Endothelial cell of umbilical vein (primary cell): ENCODE data around the gene SURF1. TPM values are rescaled to one million over a fixed set of nuclear protein-coding genes. Genes with fewer than 3 reads are reported as not detected.

Source experiments
- BruUV-seq: library from RNA; stranded (reverse); fragments of 400-500 nt; replicated peaks from 2 replicates; lab custom pipeline; 2021; lab: Mats Ljungman, UMichigan
- CTCF ChIA-PET: fragments of 300-600, 350-600 bp; sonication (Branson Sonifier 250); formaldehyde crosslinking; loops from one replicate; lab custom pipeline; 2021; ENCODE audit warnings: antibody characterized with exemption, inconsistent platforms; lab: Charles Lee
- POLR2A ChIA-PET: fragments of 300-600, 350-600 bp; sonication (Branson Sonifier 250); formaldehyde crosslinking; loops from one replicate; lab custom pipeline; 2021; ENCODE audit warnings: antibody characterized with exemption, inconsistent platforms; lab: Charles Lee
- DNase-seq: peaks from one replicate; pipeline ENCODE4 v3.0.0-alpha.2; 2011; ENCODE audit warnings: low read depth, low spot score
- FAIRE-seq: peaks from 2 replicates; lab custom pipeline; 2011; peaks lifted over from hg19 to GRCh38; lab: Jason Lieb, UNC
- H2AFZ ChIP-seq: 2 replicates; pipeline ENCODE4 v1.6.0; 2012; ENCODE audit warnings: low read depth, low read length, control low read depth, inconsistent platforms
- H3K27ac ChIP-seq: 2 replicates; pipeline ENCODE4 v1.5.1; 2011; ENCODE audit warnings: low read depth, mild to moderate bottlenecking, control low read depth, low read length, moderate library complexity; ENCODE audit not compliant: insufficient read depth
- H3K27me3 ChIP-seq, 2 experiments: 2 replicates each; pipeline versions ENCODE4 v1.6.0 to v1.6.1; 2011; ENCODE audit warnings: low read length in 2 of 2, mixed read lengths in 1 of 2; ENCODE audit not compliant: control insufficient read depth in 2 of 2, insufficient read depth in 2 of 2
- H3K36me3 ChIP-seq, 2 experiments: 2 replicates in 1 of 2; 3 replicates in 1 of 2; pipeline ENCODE4 v1.5.1; 2011; ENCODE audit warnings: low read length in 2 of 2, mild to moderate bottlenecking in 1 of 2, moderate library complexity in 1 of 2; ENCODE audit not compliant: control insufficient read depth in 2 of 2, insufficient read depth in 2 of 2; ENCODE audit errors: extremely low read depth in 1 of 2
- H3K4me1 ChIP-seq: 3 replicates; pipeline ENCODE4 v1.5.1; 2011; ENCODE audit warnings: mild to moderate bottlenecking, low read length; ENCODE audit not compliant: control insufficient read depth, insufficient read depth; ENCODE audit errors: extremely low read depth
- H3K4me2 ChIP-seq: 2 replicates; pipeline ENCODE4 v1.6.1; 2011; ENCODE audit warnings: low read length, control low read depth, mixed read lengths; ENCODE audit not compliant: insufficient read depth
- H3K4me3 ChIP-seq, 3 experiments: fragments of 200-600 bp in 1 of 3; sonication (generic), shearing (Covaris generic) in 1 of 3; replicated peaks in 1 of 3; 2 replicates each; pipeline ENCODE4 v1.5.1; 2011 to 2016; ENCODE audit warnings: control low read depth in 3 of 3, low read length in 3 of 3, mild to moderate bottlenecking in 2 of 3, inconsistent platforms in 1 of 3, low read depth in 1 of 3, moderate library complexity in 1 of 3; ENCODE audit not compliant: insufficient read depth in 1 of 3
- H3K79me2 ChIP-seq: 2 replicates; pipeline ENCODE4 v1.6.0; 2012; ENCODE audit warnings: low read length, inconsistent platforms; ENCODE audit not compliant: control insufficient read depth, insufficient read depth
- H3K9ac ChIP-seq: replicated peaks from 2 replicates; pipeline ENCODE3; 2011; ENCODE audit warnings: low read length, control low read depth; ENCODE audit not compliant: insufficient read depth; ENCODE audit errors: extremely low read depth
- H3K9me1 ChIP-seq: replicated peaks from 3 replicates; pipeline ENCODE4 v1.6.0; 2011; ENCODE audit warnings: mild to moderate bottlenecking, low read length; ENCODE audit not compliant: control insufficient read depth, insufficient read depth; ENCODE audit errors: extremely low read depth
- H3K9me3 ChIP-seq: replicated peaks from 2 replicates; pipeline ENCODE4 v1.5.1; 2012; ENCODE audit warnings: low read length, inconsistent platforms; ENCODE audit not compliant: control insufficient read depth, insufficient read depth
- H4K20me1 ChIP-seq: replicated peaks from 2 replicates; pipeline ENCODE3; 2011; ENCODE audit warnings: mild to moderate bottlenecking, low read length; ENCODE audit not compliant: control insufficient read depth, insufficient read depth; ENCODE audit errors: extremely low read depth
- EZH2 ChIP-seq: IDR thresholded peaks from 2 replicates; pipeline ENCODE4 v1.6.1; 2012; ENCODE audit warnings: borderline replicate concordance, low read depth, mild to moderate bottlenecking, moderate library complexity, low read length, inconsistent platforms; ENCODE audit not compliant: severe bottlenecking
- FOS ChIP-seq: IDR thresholded peaks from 2 replicates; pipeline ENCODE4 v1.6.1; 2011; ENCODE audit warnings: mild to moderate bottlenecking, low read length, moderate library complexity, borderline replicate concordance; ENCODE audit not compliant: insufficient read depth
- GATA2 ChIP-seq: IDR thresholded peaks from 2 replicates; pipeline ENCODE4 v1.7.0; 2011; ENCODE audit warnings: low read depth, mild to moderate bottlenecking, moderate library complexity, mixed read lengths, low read length; ENCODE audit not compliant: insufficient read length, insufficient read depth
- MYC ChIP-seq: IDR thresholded peaks from one replicate; pipeline ENCODE4 v1.6.1; 2011; ENCODE audit warnings: mild to moderate bottlenecking, low read depth, low read length
- POLR2A ChIP-seq: IDR thresholded peaks from 2 replicates; pipeline ENCODE4 v1.6.1; 2012; ENCODE audit warnings: low read depth, mild to moderate bottlenecking, control low read depth, low read length
- dilution Hi-C: fragments of 300-500 bp; cut with MboI; formaldehyde crosslinking; loops from one replicate; pipeline ENCODE4 v1.15.0; 2019; ENCODE audit warnings: low sequenced_read_pairs; ENCODE audit not compliant: extremely low pct_ligation_motif_present
- intact Hi-C: fragments of 100-400 bp; cut with micrococcal nuclease; formaldehyde crosslinking; loops from one replicate; pipeline ENCODE4 v1.10.0; 2022
- polyA plus RNA-seq, 4 experiments: library from polyadenylated mRNA; depleted of rRNA in 3 of 4; stranded (reverse) in 3 of 4; unstranded in 1 of 4; fragments of >200 nt; gene quantifications; 2 replicates each; pipeline versions ENCODE4 v1.2.1 to v1.2.3, GENCODE V29; 2011 to 2012; ENCODE audit warnings: missing spikeins in 1 of 4
- total RNA-seq: library from RNA; stranded (reverse); gene quantifications from 2 replicates; pipeline ENCODE4 v1.2.3, GENCODE V29; 2021
- TF ChIP-seq, protein P1 (sequence below), 2 donors: IDR thresholded peaks; 1 replicate in 1 of 2; 2 replicates in 1 of 2; pipeline ENCODE4 v1.5.1; 2011; ENCODE audit warnings: low read length in 2 of 2, mild to moderate bottlenecking in 2 of 2, moderate library complexity in 2 of 2, control low read depth in 1 of 2, inconsistent platforms in 1 of 2, low read depth in 1 of 2; ENCODE audit not compliant: insufficient read depth in 1 of 2; ENCODE audit errors: extremely low read depth in 1 of 2

Gene SURF1
- total and polyA plus RNA-seq, 2 donors (not counting 3 experiments of a cell fraction or from before 2014, with no cell fraction given), result 22.8 to 27.1 TPM

DNA sequence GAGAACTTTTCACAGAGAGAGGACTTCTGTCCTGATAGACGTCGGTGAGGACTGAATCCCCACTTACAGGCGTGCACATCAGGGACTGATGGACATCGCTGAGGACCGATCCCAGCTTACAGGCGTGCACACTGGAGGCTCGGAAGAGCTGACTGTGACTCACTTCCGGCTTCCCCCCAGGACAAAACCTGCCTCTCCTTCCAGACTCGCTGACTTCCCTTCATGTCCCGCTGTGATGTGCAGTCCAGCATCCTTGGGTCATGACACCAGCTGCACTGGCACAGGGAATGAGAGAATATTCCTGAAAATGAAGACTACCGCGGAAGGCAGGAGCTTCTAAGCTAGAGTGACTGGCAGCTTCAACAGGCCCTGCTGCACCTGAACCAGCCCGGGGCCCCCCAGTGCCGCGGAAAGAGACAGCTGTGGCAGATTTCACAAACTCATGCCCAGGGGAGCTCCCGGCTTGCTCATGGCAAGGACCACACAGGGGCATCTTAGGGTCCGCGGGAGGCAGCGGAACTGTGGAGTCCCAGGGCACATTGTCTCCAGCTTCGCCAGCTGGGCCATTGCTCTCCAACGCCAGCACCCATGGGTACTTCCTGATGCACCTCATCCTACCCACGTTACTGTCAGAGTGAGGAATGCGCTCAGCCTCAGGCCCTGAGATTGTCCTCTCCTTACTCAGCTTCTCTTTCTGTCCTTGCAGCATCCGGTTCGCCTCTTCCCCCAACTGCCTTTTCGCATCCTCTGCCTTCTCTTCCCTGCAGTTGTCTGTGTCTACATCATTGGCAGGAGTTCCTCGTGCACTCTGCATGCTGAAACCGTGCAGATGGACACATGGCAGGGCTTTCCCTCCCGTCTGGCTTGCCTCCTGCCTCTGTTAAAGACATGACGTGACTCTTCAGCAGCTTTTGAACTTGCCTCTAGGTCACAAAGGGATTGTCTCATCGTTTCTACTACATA, 49.8 kb downstream of the SURF1 start:
- no peak overlapping the region for H3K4me3 ChIP-seq
- dilution Hi-C loops, result no loop called here
- TF ChIP-seq EZH2 (no peak), FOS (no peak), POLR2A (no peak)
- no peak overlapping the region for H3K9ac ChIP-seq
- H3K36me3 ChIP-seq, result no peaks in the 10 kb centered on the region
- no peaks in the 10 kb centered on the region for H3K4me1 ChIP-seq
- no peak for FAIRE-seq
- no peak overlapping the region for H3K4me2 ChIP-seq
- H3K27me3 ChIP-seq, result peaks cover 0 to 4% of the 10 kb centered on the region in 2 experiments
- no TSS peak for BruUV-seq
- ChIA-PET CTCF (interaction anchor here (1.2 to 2.1 kb wide), 3 partner anchors 24 to 121 kb away, joined by 5 to 7 read pairs (median 6); no protein-coding TSS in a partner anchor), POLR2A (no interaction called here)
- no peak for DNase-seq
- H3K9me3 ChIP-seq, result no peaks in the 10 kb centered on the region
- H3K79me2 ChIP-seq, result no peaks in the 10 kb centered on the region
- H4K20me1 ChIP-seq, result no peaks in the 10 kb centered on the region
- H3K27ac ChIP-seq, result no peak overlapping the region
- intact Hi-C loops, result no loop called here
- no peak overlapping the region for H2AFZ ChIP-seq
- no peaks in the 10 kb centered on the region for H3K9me1 ChIP-seq

DNA sequence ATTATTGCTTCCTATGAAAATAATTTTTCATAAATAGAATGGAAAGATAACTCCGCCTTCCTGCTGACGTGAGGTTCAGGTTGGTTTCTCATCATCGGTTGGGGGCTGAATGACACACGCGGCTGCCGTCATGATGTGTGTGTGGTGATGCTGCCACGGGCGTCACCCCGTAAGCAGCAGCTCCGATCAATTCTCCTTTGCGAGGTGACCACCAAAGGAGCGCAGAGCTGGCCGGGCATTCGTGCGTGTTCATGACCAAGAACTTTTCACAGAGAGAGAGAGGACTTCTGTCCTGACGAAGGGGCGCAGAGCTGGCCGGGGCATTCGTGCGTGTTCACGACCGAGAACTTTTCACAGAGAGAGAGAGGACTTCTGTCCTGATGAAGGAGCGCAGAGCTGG, 50.6 kb downstream of the SURF1 start:
- FAIRE-seq (no peak), DNase-seq (no peak)
- BruUV-seq, result no TSS peak
- Histone ChIP-seq H3K4me2 (no peak overlapping the region), H3K27ac (no peak overlapping the region), H3K9ac (no peak overlapping the region), H4K20me1 (no peaks in the 10 kb centered on the region), H2AFZ (no peak overlapping the region), H3K9me3 (no peaks in the 10 kb centered on the region), H3K27me3 (peaks cover 0 to 4% of the 10 kb centered on the region in 2 experiments), H3K36me3 (no peaks in the 10 kb centered on the region), H3K9me1 (no peaks in the 10 kb centered on the region), H3K4me3 (no peak overlapping the region), H3K79me2 (no peaks in the 10 kb centered on the region), H3K4me1 (no peaks in the 10 kb centered on the region)
- ChIA-PET CTCF (interaction anchor here (2.1 kb wide), 1 partner anchor 67 kb away, joined by 6 read pairs; no protein-coding TSS in a partner anchor), POLR2A (no interaction called here)
- intact Hi-C loops, result no loop called here
- TF ChIP-seq EZH2 (no peak), MYC (no peak), POLR2A (no peak), FOS (no peak), GATA2 (no peak)
- TF ChIP-seq, protein P1, sequence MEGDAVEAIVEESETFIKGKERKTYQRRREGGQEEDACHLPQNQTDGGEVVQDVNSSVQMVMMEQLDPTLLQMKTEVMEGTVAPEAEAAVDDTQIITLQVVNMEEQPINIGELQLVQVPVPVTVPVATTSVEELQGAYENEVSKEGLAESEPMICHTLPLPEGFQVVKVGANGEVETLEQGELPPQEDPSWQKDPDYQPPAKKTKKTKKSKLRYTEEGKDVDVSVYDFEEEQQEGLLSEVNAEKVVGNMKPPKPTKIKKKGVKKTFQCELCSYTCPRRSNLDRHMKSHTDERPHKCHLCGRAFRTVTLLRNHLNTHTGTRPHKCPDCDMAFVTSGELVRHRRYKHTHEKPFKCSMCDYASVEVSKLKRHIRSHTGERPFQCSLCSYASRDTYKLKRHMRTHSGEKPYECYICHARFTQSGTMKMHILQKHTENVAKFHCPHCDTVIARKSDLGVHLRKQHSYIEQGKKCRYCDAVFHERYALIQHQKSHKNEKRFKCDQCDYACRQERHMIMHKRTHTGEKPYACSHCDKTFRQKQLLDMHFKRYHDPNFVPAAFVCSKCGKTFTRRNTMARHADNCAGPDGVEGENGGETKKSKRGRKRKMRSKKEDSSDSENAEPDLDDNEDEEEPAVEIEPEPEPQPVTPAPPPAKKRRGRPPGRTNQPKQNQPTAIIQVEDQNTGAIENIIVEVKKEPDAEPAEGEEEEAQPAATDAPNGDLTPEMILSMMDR (IDR thresholded peaks at IDR 0.05; ENCODE audit: extremely low read depth in 1 of 2, insufficient read depth in 1 of 2, low read depth in 1 of 2, low read length in 2 of 2), result no peak
- dilution Hi-C loops, result no loop called here
